ENCODE results near the gene MXD3. TPM values are rescaled to one million over a fixed set of nuclear protein-coding genes. Genes with fewer than 3 reads are reported as not detected.
A peak's percentile ranks its signal among the peaks of the same experiment; 100 is the strongest.

The MXD3 gene
- total and polyA plus RNA-seq, 10 of the 15 experiments (the other 5 are each of a cell fraction or from before 2014, with no cell fraction given), result 0.24 to 29.8 (median 13.5) TPM

- no peak overlapping the region for H3K4me3 ChIP-seq
- peaks cover 21 to 49% of the 10 kb centered on the region in 2 experiments for H3K36me3 ChIP-seq (ENCODE audit: control insufficient read depth in 2 of 2, insufficient read depth in 2 of 2, low read length in 1 of 2)
- in situ Hi-C loops (cut with MboI), result no loop called here
- no peaks in the 10 kb centered on the region; the same call in 1 of the 2 replicates for H4K20me1 ChIP-seq (ENCODE audit: control insufficient read depth, insufficient read depth)
- ChIA-PET POLR2A (no interaction called here), CTCF (no interaction called here), RAD21 (ENCODE audit: unreplicated experiment) (no interaction called here), SMC1A (ENCODE audit: uncharacterized antibody, unreplicated experiment) (no interaction called here)
- no peaks in the 10 kb centered on the region for H3K9me3 ChIP-seq (replicated peaks; ENCODE audit: control insufficient read depth, insufficient read depth, low read length)
- no TSS peak for BruUV-seq (replicated peaks)
- no peak overlapping the region for H3K4me2 ChIP-seq (ENCODE audit: control insufficient read depth, insufficient read depth)
- ATAC-seq (no peak), DNase-seq (ENCODE audit: low read depth, low spot score) (no peak), FAIRE-seq (no peak)
- intact Hi-C loops (cut with micrococcal nuclease; ENCODE audit: unreplicated experiment), result no loop called here
- no peak overlapping the region for H2AFZ ChIP-seq (ENCODE audit: control insufficient read depth, low read depth, low read length)
- H3K9ac ChIP-seq (ENCODE audit: control insufficient read depth, insufficient read depth, low read length), result no peak overlapping the region
- no peak overlapping the region for H3K27ac ChIP-seq (ENCODE audit: control insufficient read depth, insufficient read depth)
- WGBS (ENCODE audit: insufficient coverage, insufficient replicate concordance, low lambda C conversion rate, missing lambda C conversion rate), result 77% methylated on average over 26 of the region's 27 CpGs
- no peaks in the 10 kb centered on the region for H3K79me2 ChIP-seq (ENCODE audit: control insufficient read depth, insufficient read depth, low read length)
- TF ChIP-seq PRDM15 (CRISPR knock-in tag; IDR thresholded peaks at IDR 0.05) (no peak), RB1 (IDR thresholded peaks at IDR 0.05; ENCODE audit: borderline replicate concordance) (no peak), CEBPZ (IDR thresholded peaks at IDR 0.05; ENCODE audit: low read depth, low read length) (no peak), SP1 (IDR thresholded peaks at IDR 0.05; ENCODE audit: low read depth, low read length) (no peak), POLR2A (IDR thresholded peaks at IDR 0.05; ENCODE audit: low read depth, low read length) (0 out of 2 replicates have a peak, but pooled peaks have one; percentile 32)
- H3K27me3 ChIP-seq (replicated peaks in 1 of 2; ENCODE audit: control insufficient read depth in 2 of 2, insufficient read depth in 2 of 2, low read length in 1 of 2), result no peaks in the 10 kb centered on the region
- H3K4me1 ChIP-seq (ENCODE audit: control insufficient read depth, insufficient read depth, low read length), result no peaks in the 10 kb centered on the region
These were observed 19.5 kb upstream of the MXD3 start for GRCh38 chr5:177330991-177331842.

All from GM12878 (cell line).